Thyroid gland (tissue), 4 donors: ENCODE data around the gene PCDH8.

ENCODE experiments used
- POLR2A ChIP-seq, 2 donors: fragments of 450-650 bp; IDR thresholded peaks; one replicate each; pipeline ENCODE4 v1.6.1; 2017; ENCODE audit warnings: antibody characterized with exemption in 2 of 2, mild to moderate bottlenecking in 2 of 2, moderate library complexity in 1 of 2
- TF ChIP-seq, protein P1 (sequence below), 6 experiments: fragments of 200-600 bp in 3 of 6; fragments of 450-650 bp in 3 of 6; sonication (generic) in 3 of 6; IDR thresholded peaks; one replicate each; pipeline ENCODE4 v1.5.1; 2016 to 2019; ENCODE audit warnings: antibody characterized with exemption in 6 of 6, mild to moderate bottlenecking in 2 of 6, inconsistent platforms in 1 of 6, moderate library complexity in 1 of 6

DNA sequence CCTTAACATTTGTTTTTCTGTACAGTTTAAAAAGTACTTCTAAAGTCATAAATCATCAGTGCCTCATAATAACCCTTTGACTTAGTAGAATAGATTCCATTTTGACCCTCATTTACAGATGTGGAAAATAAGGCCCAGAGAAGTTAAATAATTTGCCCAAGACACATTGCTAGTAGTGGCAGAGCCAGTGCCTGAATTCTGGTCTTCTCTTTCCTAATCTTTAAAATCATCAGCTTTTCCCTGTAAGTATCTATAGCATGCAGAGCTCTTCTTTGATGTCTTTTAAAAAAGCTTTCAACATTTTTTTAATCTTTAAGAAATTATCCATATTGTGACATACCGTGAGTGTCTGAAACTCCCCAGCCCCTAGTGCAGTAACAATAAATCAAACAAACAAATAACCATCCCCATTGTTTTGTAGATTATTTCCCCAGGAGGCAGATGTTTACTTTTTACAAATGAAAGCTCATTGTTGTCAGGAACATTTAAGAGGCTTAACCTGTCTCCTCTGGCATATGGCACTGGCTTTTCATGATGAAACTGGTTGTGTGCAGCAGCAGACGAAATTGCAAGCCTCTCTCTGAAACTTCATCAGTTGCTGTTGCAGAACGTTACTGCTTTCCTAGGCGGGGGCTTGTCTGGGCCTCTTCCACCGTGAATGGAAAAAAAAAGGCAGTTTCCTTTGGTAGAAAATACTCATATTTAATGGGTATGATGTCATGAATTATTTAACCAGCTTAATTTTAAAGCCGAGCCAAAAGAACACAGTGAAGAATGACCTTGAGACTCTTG lies 31.7 kb upstream of the PCDH8 start:
- TF ChIP-seq, protein P1, sequence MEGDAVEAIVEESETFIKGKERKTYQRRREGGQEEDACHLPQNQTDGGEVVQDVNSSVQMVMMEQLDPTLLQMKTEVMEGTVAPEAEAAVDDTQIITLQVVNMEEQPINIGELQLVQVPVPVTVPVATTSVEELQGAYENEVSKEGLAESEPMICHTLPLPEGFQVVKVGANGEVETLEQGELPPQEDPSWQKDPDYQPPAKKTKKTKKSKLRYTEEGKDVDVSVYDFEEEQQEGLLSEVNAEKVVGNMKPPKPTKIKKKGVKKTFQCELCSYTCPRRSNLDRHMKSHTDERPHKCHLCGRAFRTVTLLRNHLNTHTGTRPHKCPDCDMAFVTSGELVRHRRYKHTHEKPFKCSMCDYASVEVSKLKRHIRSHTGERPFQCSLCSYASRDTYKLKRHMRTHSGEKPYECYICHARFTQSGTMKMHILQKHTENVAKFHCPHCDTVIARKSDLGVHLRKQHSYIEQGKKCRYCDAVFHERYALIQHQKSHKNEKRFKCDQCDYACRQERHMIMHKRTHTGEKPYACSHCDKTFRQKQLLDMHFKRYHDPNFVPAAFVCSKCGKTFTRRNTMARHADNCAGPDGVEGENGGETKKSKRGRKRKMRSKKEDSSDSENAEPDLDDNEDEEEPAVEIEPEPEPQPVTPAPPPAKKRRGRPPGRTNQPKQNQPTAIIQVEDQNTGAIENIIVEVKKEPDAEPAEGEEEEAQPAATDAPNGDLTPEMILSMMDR (IDR thresholded peaks at IDR 0.05) = no peak
- no peak for TF ChIP-seq POLR2A (IDR thresholded peaks at IDR 0.05)
